SKM-1 (cell line): Measurements from ENCODE around the gene ASTL.
"Not testable (repeated sequence)": the region's sequence is repeated elsewhere in the genome, so short reads cannot be mapped to it uniquely, and the experiment has no call there.

Source experiments
- DNase-seq: peaks from one replicate; lab custom pipeline; 2025; ENCODE audit not compliant: unreplicated experiment; lab: John Stamatoyannopoulos, UW

The ASTL gene

GRCh38 chr2:96138179-96139145, at the start of gene ASTL:
Gene ASTL, minus strand, starts transcription at chr2:96138502. Its CDS starts 66 bp downstream, at chr2:96138436.
- no peak for DNase-seq

DNA sequence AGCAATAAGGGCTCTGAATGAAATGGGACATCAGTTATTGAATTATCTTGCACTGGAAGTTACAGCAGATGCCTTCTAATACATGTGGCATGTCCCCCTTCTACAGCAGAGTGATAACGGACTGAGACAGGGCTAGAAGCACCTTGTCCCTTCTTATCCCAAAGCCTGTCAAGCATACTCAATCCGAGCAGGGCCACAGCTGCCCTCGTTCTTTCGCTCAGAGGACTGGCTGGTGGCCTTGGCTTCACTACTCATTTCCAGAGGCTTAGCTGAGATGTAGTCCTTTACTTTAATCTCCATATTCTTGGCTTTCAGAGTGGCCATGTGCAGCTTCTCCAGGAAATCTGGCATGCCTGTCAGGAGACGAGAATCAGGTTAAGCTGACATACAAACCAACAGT, 48.3 kb upstream of the ASTL start:
- no peak for DNase-seq

DNA sequence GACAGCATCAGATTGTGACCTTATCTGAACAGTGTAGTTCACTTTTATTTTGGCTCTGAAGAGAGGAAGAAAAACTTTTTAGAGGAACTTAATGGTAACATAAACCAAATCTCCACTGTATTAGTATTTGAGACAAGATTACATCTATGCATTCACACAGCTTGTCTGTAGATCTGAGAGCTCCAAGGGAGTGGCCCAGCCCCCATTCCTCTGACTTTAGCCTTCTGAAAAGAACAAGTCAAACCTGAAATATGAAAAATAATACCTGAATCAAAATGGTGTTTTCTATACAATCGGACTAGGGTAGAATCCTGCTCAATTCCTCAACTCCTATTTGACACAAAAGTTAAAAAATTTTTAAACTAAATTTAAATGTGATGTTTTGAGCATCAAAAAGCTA, 47.2 kb upstream of the ASTL start:
- no peak for DNase-seq

GRCh38 chr2:96184989-96185388, 46.7 kb upstream of the ASTL start:
- no peak for DNase-seq

DNA sequence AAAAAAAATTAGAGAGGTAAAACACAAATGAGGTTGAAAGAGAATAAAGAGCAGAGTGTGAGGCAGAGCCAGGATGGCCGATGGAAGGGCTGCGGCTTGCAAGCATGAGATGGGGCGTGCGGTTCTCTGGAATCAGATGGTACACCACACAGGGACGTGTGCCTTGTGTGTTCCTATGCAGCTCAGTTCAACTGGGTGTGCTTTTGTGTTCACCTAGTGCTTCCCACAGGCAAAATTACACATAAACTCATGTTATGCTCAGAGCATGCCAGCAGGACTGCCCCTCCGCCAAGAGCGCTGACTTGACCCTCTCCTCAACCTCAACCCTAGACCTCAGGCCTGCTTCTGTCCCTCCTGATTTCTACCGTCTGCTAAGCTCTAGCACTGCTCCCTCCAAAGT, 45.9 kb upstream of the ASTL start:
- DNase-seq = no peak

DNA sequence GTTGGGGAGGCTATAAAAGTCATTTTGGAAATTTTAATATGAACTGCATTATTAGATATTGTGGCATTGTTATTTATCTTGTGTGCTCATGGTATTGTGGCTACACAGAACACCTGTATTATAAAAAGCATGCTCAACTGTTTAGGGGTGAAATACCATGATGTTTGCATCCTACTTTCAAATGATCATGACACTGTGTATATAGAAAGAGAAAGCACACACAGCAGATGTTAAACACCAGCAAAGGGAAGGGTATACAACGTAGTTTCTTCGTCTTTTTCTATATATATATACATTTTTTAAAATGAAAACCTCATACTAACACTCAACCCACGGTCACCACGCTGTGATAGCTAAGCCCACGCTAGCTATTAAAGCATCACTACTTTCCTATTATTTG, 43.2 kb upstream of the ASTL start:
- DNase-seq = no peak

GRCh38 chr2:96180521-96180920, 42.2 kb upstream of the ASTL start:
- no peak for DNase-seq

GRCh38 chr2:96180002-96180401, 41.7 kb upstream of the ASTL start:
- no peak for DNase-seq

GRCh38 chr2:96176661-96177060, 38.4 kb upstream of the ASTL start:
- DNase-seq = no peak

DNA sequence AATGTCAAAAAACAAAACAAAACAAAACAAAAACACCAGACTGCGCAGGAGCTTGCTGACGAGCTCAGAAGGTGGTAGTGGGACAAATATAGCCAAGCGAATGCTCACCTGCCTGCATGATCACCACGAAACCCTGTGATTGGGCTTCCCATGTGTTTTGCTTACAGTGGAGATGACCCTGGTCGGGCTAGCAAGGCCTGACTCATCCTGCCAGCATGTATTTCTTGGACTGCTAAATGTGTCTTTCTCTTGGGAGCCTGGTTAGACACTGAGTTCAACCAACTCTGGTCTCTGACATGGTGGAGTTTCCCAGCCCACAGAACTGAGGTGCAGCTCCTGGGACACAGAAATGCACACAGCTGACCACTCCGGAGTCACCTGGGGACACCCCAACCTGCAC, 37.6 kb upstream of the ASTL start:
- no peak for DNase-seq

DNA sequence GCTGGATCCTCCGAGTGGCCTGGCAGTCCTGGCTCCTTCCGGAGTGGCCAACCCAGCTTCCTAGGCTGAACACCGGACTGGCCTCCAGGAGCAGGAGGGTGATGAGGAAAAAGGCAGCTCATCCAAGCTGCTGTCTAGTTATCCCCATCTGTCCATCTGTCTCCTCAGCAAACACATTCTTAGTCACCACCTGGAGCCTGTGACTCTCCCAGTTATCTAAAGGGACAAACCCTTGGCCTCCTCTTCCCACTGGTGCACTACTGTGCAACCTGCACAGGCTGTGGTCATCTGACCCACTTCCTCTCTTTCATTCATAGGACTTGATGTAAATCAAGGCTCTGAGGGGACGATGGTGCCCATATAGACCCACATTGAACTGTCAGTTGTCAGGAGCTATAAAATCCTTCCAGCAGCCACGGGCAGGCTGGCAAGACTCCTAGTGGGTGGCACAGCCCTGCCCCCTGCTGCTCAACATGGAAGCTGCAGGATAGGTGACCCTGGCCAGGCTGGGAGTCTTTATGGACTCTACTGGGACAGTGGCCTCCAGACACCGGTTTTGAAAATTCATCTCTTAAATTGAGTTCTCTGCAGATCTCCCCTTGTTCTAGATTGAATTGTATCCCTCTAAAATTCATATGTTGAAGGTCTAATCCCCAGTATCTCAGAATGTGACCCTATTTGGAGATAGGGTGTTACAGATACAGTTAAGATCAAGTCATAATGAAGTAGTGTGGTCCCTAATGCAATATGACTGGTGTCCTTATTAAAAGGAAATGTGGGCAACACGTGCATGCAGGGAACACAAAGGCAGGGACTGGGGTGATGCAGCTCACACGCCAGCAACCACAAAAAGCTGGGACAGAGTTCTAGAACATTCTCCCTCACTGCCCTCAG, 36.2 kb upstream of the ASTL start:
- peak; percentile 43 for DNase-seq

DNA sequence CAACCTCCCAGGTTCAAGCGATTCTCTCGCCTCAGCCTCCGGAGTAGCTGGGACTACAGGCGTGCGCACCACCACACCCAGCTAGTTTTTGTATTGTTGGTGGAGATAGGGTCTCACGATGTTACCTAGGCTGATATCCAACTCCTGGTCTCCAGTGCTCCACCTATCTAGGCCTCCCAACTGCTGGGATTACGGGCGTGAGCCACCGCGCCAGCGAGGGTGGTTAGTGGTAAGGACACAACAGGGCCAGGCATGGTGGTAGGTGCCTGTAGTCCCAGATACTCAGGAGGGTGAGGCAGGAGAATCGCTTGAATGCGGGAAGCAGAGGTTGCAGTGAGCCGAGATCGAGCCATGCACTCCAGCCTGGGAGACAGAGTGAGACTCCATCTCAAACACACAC, 33.5 kb upstream of the ASTL start:
- no peak for DNase-seq

GRCh38 chr2:96170626-96171025, 32.3 kb upstream of the ASTL start:
- no peak for DNase-seq

GRCh38 chr2:96169868-96170507, 31.7 kb upstream of the ASTL start:
- DNase-seq = no peak

DNA sequence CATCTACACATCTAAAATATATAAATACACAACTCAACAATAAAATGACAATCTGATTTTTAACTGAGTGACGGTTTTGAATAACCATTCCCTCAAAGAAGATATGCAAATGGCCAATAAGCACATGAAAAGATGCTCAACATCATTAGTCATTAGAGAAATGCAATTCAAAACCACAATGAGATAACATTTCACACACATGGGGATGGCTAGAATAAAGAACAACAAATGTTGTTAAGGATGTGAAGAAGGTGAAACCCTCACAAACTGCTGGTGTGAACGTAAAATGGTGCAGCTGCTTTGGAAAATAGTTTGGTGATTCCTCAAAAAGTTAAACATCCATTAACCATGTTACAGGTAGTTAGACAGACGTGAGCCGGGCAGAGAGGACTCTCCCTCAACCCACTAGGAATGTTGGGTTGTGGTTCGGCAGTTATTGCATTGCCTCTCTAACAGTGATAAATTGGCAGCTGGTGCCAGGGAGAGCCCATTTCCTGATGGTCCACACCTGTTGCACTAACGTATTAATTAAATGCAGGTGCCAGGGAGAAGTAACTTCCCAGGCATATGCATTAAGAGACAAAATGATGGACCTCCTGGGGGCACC, 29.2 kb upstream of the ASTL start:
- DNase-seq = no peak

GRCh38 chr2:96164459-96165184, 26.3 kb upstream of the ASTL start:
- no peak for DNase-seq

DNA sequence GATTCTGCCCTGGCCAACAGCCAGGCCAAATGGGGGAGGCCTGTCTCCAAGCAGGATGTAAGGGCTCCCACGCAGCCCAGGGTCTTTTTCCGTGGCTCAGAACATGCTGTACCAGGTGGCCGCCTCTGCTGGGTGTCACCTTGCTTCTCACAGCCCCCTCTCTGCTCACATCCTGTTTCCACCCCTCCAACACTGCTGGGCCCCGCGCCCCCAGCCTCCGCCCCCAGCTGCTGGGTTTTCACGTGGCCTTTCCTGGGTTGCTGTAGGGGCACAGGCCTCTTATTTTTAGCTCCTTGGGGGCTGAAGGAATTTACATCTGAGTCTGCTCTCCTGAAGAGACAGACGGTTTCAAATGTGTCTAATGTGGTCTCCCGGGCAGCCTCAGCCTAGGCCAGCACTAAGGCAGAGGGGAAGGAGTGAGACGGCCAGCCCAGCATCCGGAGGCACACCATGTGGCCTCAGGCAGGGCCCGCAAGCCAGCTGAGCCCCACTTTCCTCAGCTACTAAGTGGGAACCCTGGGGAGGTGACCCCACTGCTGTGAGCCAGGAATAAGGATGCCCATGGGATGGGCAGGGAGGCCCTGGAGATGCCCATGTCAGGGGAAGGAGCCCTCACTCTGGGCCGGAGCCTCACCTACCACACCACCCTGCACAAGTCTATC, 25.6 kb upstream of the ASTL start:
- DNase-seq = no peak

DNA sequence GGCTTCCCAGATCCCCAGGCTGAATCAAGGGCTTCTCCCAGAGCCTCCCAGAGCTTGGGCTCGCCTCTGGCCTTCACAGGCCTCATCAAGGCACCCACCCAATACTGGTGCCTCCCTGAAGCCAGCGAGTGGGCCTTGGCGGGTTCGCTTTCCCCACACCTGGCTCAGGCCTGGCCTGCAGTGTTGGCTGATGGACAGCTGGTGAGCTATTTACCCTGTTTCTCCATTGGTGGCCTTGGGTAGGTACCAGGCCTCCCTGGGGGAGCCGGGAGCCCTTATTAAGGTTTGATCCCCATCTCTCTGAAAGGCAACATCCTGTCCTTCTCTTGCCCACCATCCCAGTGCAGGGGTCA, 25.1 kb upstream of the ASTL start:
- DNase-seq = no peak

GRCh38 chr2:96161898-96162297, 23.6 kb upstream of the ASTL start:
- no peak for DNase-seq

DNA sequence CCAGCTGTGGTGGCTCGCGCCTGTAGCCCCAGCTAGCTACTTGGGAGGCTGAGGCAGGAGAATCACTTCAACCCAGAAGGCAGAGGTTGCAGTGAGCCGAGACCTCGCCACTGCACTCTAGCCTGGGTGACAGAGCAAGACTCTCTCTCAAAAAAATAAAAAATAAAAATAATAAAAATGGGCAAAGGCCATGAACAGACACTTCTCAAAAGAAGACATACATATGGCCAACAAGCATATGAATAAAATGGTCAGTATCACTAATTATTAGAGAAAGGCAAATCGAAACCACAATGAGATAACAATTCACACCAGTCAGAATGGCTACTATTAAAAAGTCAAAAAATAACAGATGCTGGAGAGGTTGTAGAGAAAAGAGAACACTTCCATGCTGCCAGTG, 22.1 kb upstream of the ASTL start:
- DNase-seq = not testable (repeated sequence)
